ENCODE data around the gene LRP1B.

LRP1B gene

GRCh38 chr2:141959941-141960340, 170.9 kb downstream of the LRP1B start:
- no peaks in the 10 kb centered on the region for H3K27me3 ChIP-seq (ENCODE audit: insufficient read depth, low read length, poor library complexity, severe bottlenecking)
- no peaks in the 10 kb centered on the region for H3K79me2 ChIP-seq (ENCODE audit: insufficient read depth, low read length)

DNA sequence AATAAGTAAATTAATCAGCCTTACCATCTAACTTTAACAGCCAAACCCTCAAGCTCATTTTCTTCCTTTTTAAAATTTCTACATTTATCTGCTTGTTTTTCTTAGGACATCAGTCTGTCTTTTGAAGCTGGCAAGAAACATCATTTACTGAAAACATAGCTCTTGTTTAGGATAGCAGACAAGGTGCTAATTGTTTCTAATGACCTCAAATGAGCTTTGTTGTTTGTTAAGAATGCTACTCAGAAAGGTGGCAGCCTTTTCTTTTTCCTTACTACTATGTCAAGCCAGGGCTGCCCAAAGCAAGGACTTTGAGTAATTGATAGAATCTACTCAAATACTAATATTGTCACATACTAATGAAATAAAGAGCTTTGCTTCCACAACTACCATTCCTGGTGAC, 171.8 kb downstream of the LRP1B start:
- no peaks in the 10 kb centered on the region for H3K9me3 ChIP-seq (ENCODE audit: insufficient read depth, low read depth, low read length)
- TF ChIP-seq EZH2phosphoT487 (IDR thresholded peaks at IDR 0.05; ENCODE audit: borderline replicate concordance) (no peak), CTCF (conservative IDR thresholded peaks at IDR 0.05; ENCODE audit: low read length) (no peak)
- no peak overlapping the region for H3K4me3 ChIP-seq (ENCODE audit: low read length, poor library complexity, severe bottlenecking)
- H3K9me2 ChIP-seq (replicated peaks; ENCODE audit: low read depth, low read length), result no peaks in the 10 kb centered on the region
- no peaks in the 10 kb centered on the region for H3K36me3 ChIP-seq (ENCODE audit: insufficient read depth, low read length)
- no peaks in the 10 kb centered on the region for H3K4me1 ChIP-seq (ENCODE audit: insufficient read depth, low read length, poor library complexity, severe bottlenecking)
- no peak overlapping the region for H3K4me2 ChIP-seq (ENCODE audit: low read depth, low read length, poor library complexity, severe bottlenecking)
- no peaks in the 10 kb centered on the region for H4K20me1 ChIP-seq (ENCODE audit: insufficient read depth, low read length, poor library complexity, severe bottlenecking)
- H3F3A ChIP-seq (ENCODE audit: low read depth), result no peaks in the 10 kb centered on the region
- H3K27me3 ChIP-seq (ENCODE audit: insufficient read depth, low read length, poor library complexity, severe bottlenecking), result no peaks in the 10 kb centered on the region
- no peak overlapping the region for H2AFZ ChIP-seq (ENCODE audit: low read length)
- no peak overlapping the region for H3K9ac ChIP-seq (ENCODE audit: low read depth, low read length, poor library complexity, severe bottlenecking)
- no peaks in the 10 kb centered on the region for H3K79me2 ChIP-seq (ENCODE audit: insufficient read depth, low read length)

More at GRCh38 chr2:141959941-141960340, 170.9 kb downstream of the LRP1B start:
- H4K20me1 ChIP-seq (ENCODE audit: insufficient read depth, low read length, poor library complexity, severe bottlenecking), result no peaks in the 10 kb centered on the region
- H3K4me2 ChIP-seq (ENCODE audit: low read depth, low read length, poor library complexity, severe bottlenecking), result no peak overlapping the region
- H3K9me2 ChIP-seq (replicated peaks; ENCODE audit: low read depth, low read length), result no peaks in the 10 kb centered on the region
- H3K9me3 ChIP-seq (ENCODE audit: insufficient read depth, low read depth, low read length), result no peaks in the 10 kb centered on the region
- H3F3A ChIP-seq (ENCODE audit: low read depth), result no peaks in the 10 kb centered on the region
- H3K9ac ChIP-seq (ENCODE audit: low read depth, low read length, poor library complexity, severe bottlenecking), result no peak overlapping the region
- H3K4me1 ChIP-seq (ENCODE audit: insufficient read depth, low read length, poor library complexity, severe bottlenecking), result no peaks in the 10 kb centered on the region
- no peak overlapping the region for H2AFZ ChIP-seq (ENCODE audit: low read length)
- H3K4me3 ChIP-seq (ENCODE audit: low read length, poor library complexity, severe bottlenecking), result no peak overlapping the region
- TF ChIP-seq EZH2phosphoT487 (IDR thresholded peaks at IDR 0.05; ENCODE audit: borderline replicate concordance), result no peak
- no peak for TF ChIP-seq CTCF (conservative IDR thresholded peaks at IDR 0.05; ENCODE audit: low read length)
- H3K36me3 ChIP-seq (ENCODE audit: insufficient read depth, low read length), result no peaks in the 10 kb centered on the region

DNA sequence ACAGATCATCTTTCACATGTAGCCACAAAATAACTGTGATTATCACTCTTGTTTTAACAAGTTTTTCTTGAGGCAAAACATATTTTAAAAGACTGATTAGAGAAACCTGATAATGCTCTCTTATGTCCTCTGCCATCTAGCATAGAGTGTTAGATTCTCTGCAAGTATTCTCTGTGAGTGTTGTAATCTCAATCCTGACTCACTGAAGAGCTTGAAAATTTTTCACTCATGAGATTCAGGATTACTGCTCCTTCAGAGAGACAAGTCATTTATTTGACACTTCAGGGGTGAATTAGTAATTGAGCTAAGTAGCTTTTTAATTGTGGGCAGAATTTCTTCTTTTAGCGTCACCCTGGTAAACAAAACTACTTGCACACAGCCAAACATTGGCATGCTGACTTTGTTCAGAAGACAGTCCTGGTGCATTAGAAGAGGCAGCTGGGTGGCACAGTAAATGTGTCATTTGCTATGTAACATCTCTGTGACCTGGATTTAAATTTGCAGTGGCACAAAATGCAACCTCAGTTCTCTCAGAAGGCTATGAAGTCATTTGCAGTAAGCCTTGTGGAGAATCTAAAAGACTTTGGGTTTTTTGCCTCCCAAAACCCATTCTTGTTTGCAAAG, 172.9 kb downstream of the LRP1B start:
- Histone ChIP-seq H3K36me3 (ENCODE audit: insufficient read depth, low read length) (no peaks in the 10 kb centered on the region), H3K9me3 (ENCODE audit: insufficient read depth, low read depth, low read length) (no peaks in the 10 kb centered on the region), H3K27me3 (ENCODE audit: insufficient read depth, low read length, poor library complexity, severe bottlenecking) (no peaks in the 10 kb centered on the region), H3K4me2 (ENCODE audit: low read depth, low read length, poor library complexity, severe bottlenecking) (no peak overlapping the region), H3K4me3 (ENCODE audit: low read length, poor library complexity, severe bottlenecking) (no peak overlapping the region), H3K9ac (ENCODE audit: low read depth, low read length, poor library complexity, severe bottlenecking) (no peak overlapping the region), H3K9me2 (replicated peaks; ENCODE audit: low read depth, low read length) (no peaks in the 10 kb centered on the region), H4K20me1 (ENCODE audit: insufficient read depth, low read length, poor library complexity, severe bottlenecking) (no peaks in the 10 kb centered on the region), H3K79me2 (ENCODE audit: insufficient read depth, low read length) (no peaks in the 10 kb centered on the region), H2AFZ (ENCODE audit: low read length) (no peak overlapping the region), H3F3A (ENCODE audit: low read depth) (no peaks in the 10 kb centered on the region), H3K4me1 (ENCODE audit: insufficient read depth, low read length, poor library complexity, severe bottlenecking) (no peaks in the 10 kb centered on the region)
- no peak for TF ChIP-seq CTCF (conservative IDR thresholded peaks at IDR 0.05; ENCODE audit: low read length)
- TF ChIP-seq EZH2phosphoT487 (IDR thresholded peaks at IDR 0.05; ENCODE audit: borderline replicate concordance), result no peak
